Panc1 (cell line): ENCODE measurements around the gene GPC2. TPM values are rescaled to one million over a fixed set of nuclear protein-coding genes. Genes with fewer than 3 reads are reported as not detected.

Experiments
- ATAC-seq: fragments of 200-7000 bp; cut with Tn5 transposase; 2 replicates; pipeline ENCODE4 v1.9.1; 2020; ENCODE audit warnings: mild to moderate bottlenecking, moderate library complexity
- BruUV-seq: library from RNA; stranded (reverse); fragments of 400-500 nt; replicated peaks from 2 replicates; lab custom pipeline; 2021; lab: Mats Ljungman, UMichigan
- CTCF ChIA-PET: fragments of 300-600 bp; sonication (Branson Sonifier 250); formaldehyde crosslinking; loops from one replicate; lab custom pipeline; 2022; ENCODE audit warnings: antibody characterized with exemption; lab: Charles Lee
- POLR2A ChIA-PET: fragments of 300-600 bp; sonication (Branson Sonifier 250); formaldehyde crosslinking; loops from one replicate; lab custom pipeline; 2022; ENCODE audit warnings: antibody characterized with exemption; lab: Charles Lee
- DNase-seq: peaks from one replicate; pipeline ENCODE4 v3.0.0-alpha.2; 2010; ENCODE audit warnings: low read depth, low spot score
- H3K27ac ChIP-seq: 2 replicates; pipeline ENCODE4 v1.5.1; 2011; ENCODE audit warnings: mild to moderate bottlenecking, low read length, inconsistent platforms
- H3K27me3 ChIP-seq: fragments of 200-500 bp; sonication (Bioruptor generic); 2 replicates; pipeline ENCODE4 v1.6.0; 2014; ENCODE audit warnings: low read length, inconsistent platforms; ENCODE audit not compliant: control insufficient read depth, insufficient read depth
- H3K36me3 ChIP-seq: fragments of 200-500 bp; sonication (Bioruptor generic); 2 replicates; pipeline ENCODE4 v1.5.1; 2014; ENCODE audit warnings: inconsistent platforms, mild to moderate bottlenecking, low read length, moderate library complexity; ENCODE audit not compliant: control insufficient read depth, insufficient read depth
- H3K4me1 ChIP-seq: 2 replicates; pipeline ENCODE4 v1.5.1; 2011; ENCODE audit warnings: inconsistent platforms, mild to moderate bottlenecking, low read length, moderate library complexity; ENCODE audit not compliant: control insufficient read depth, insufficient read depth
- H3K4me3 ChIP-seq, 2 experiments: 2 replicates each; pipeline ENCODE4 v1.5.1; 2011 to 2012; ENCODE audit warnings: low read depth in 2 of 2, low read length in 2 of 2, mild to moderate bottlenecking in 2 of 2, inconsistent platforms in 1 of 2, moderate library complexity in 1 of 2
- H3K9me3 ChIP-seq: fragments of 200-500 bp; sonication (Bioruptor generic); 2 replicates; pipeline ENCODE4 v1.5.1; 2014; ENCODE audit warnings: low read depth, mild to moderate bottlenecking, inconsistent platforms, low read length, moderate library complexity; ENCODE audit not compliant: control insufficient read depth, insufficient read depth
- POLR2AphosphoS5 ChIP-seq: IDR thresholded peaks from 2 replicates; pipeline ENCODE4 v1.6.1; 2012; ENCODE audit warnings: mild to moderate bottlenecking, low read depth, low read length, moderate library complexity
- REST ChIP-seq, 2 experiments: IDR thresholded peaks; 2 replicates each; pipeline ENCODE4 v1.6.1; 2011 to 2012; ENCODE audit warnings: low read depth in 2 of 2, control low read depth in 1 of 2, low read length in 1 of 2, mild to moderate bottlenecking in 1 of 2, moderate library complexity in 1 of 2; ENCODE audit not compliant: insufficient read depth in 1 of 2
- SIN3A ChIP-seq: IDR thresholded peaks from 2 replicates; pipeline ENCODE4 v1.6.1; 2012; ENCODE audit warnings: low read depth, mild to moderate bottlenecking, low read length, moderate library complexity, borderline replicate concordance; ENCODE audit not compliant: insufficient read depth
- TCF7L2 ChIP-seq: IDR thresholded peaks from 2 replicates; pipeline ENCODE4 v1.6.1; 2011; ENCODE audit warnings: mild to moderate bottlenecking, low read depth, low read length, inconsistent platforms
- in situ Hi-C: cut with HindIII; loops from 2 replicates; pipeline ENCODE4 v1.10.0; 2016; ENCODE audit warnings: low sequenced_read_pairs, low pct_unique_long_range_greater_than_20kb
- intact Hi-C: fragments of 100-400 bp; cut with micrococcal nuclease; formaldehyde crosslinking; loops from one replicate; pipeline ENCODE4 v1.10.0; 2022; ENCODE audit not compliant: unreplicated experiment
- total RNA-seq: library from RNA; stranded (reverse); gene quantifications from one replicate; pipeline ENCODE4 v1.2.1, GENCODE V29; 2021; ENCODE audit not compliant: unreplicated experiment
- TF ChIP-seq, protein P1 (sequence below): fragments of 450-650 bp; IDR thresholded peaks from 2 replicates; pipeline ENCODE4 v1.5.1; 2017; ENCODE audit warnings: mild to moderate bottlenecking

GPC2 gene
- total RNA-seq, 1 experiment from 2014 or later = 7.9 TPM

GRCh38 chr7:100169147-100169850 lies 7.9 kb downstream of the GPC2 start:
- BruUV-seq = no TSS peak
- ATAC-seq (no peak), DNase-seq (no peak)
- Histone ChIP-seq H3K4me1 (peaks cover 7% of the 10 kb centered on the region), H3K36me3 (no peaks in the 10 kb centered on the region), H3K27me3 (no peaks in the 10 kb centered on the region), H3K4me3 (no peak overlapping the region), H3K27ac (no peak overlapping the region), H3K9me3 (no peaks in the 10 kb centered on the region)
- in situ Hi-C loops (no loop called here), intact Hi-C loops (no loop called here)
- TF ChIP-seq TCF7L2 (no peak), REST (IDR thresholded peaks at IDR 0.05; ENCODE audit: insufficient read depth in 1 of 2, low read depth in 2 of 2, low read length in 1 of 2) (no peak), POLR2AphosphoS5 (no peak), SIN3A (no peak)
- TF ChIP-seq, protein P1, sequence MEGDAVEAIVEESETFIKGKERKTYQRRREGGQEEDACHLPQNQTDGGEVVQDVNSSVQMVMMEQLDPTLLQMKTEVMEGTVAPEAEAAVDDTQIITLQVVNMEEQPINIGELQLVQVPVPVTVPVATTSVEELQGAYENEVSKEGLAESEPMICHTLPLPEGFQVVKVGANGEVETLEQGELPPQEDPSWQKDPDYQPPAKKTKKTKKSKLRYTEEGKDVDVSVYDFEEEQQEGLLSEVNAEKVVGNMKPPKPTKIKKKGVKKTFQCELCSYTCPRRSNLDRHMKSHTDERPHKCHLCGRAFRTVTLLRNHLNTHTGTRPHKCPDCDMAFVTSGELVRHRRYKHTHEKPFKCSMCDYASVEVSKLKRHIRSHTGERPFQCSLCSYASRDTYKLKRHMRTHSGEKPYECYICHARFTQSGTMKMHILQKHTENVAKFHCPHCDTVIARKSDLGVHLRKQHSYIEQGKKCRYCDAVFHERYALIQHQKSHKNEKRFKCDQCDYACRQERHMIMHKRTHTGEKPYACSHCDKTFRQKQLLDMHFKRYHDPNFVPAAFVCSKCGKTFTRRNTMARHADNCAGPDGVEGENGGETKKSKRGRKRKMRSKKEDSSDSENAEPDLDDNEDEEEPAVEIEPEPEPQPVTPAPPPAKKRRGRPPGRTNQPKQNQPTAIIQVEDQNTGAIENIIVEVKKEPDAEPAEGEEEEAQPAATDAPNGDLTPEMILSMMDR = no peak
- POLR2A ChIA-PET = no interaction called here
- CTCF ChIA-PET = no interaction called here

DNA sequence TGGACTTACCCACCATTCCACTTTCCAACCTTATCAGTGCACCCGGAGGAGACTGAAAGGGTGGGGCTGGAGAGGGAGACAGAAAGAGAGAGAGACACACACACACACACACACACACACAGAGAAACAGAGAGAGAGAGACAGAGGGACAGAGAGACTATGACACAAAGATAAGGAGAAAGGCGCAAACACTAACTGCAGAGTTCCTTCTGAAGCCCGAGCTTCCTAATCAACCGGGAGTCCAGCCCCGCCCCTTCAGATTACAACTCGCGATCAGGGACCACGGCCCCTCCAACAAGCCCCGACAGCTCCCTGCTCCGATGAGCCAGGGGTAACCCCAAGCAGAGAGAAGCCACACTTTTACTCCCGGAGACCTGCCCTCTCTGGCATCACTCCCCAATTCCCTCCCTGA lies 9.3 kb downstream of the GPC2 start:
- POLR2A ChIA-PET = no interaction called here
- no peaks in the 10 kb centered on the region for H3K27me3 ChIP-seq
- ATAC-seq (no peak; the same call in 1 of the 2 replicates), DNase-seq (no peak)
- H3K9me3 ChIP-seq = no peaks in the 10 kb centered on the region
- intact Hi-C loops = no loop called here
- no TSS peak for BruUV-seq
- peak overlapping the region; percentile 39 to 71 for H3K4me3 ChIP-seq
- TF ChIP-seq REST (IDR thresholded peaks at IDR 0.05; ENCODE audit: insufficient read depth in 1 of 2, low read depth in 2 of 2, low read length in 1 of 2) (no peak), POLR2AphosphoS5 (no peak), SIN3A (no peak), TCF7L2 (no peak)
- TF ChIP-seq, protein P1 = no peak
- H3K36me3 ChIP-seq = no peaks in the 10 kb centered on the region
- CTCF ChIA-PET = interaction anchor here (0.6 kb wide), 1 partner anchor 10 kb away, joined by 4 read pairs; no protein-coding TSS in a partner anchor
- H3K27ac ChIP-seq = 0 out of 2 replicates have a peak overlapping the region, but pooled peaks have one; percentile 4
- in situ Hi-C loops = no loop called here
- H3K4me1 ChIP-seq = peaks cover 7% of the 10 kb centered on the region
